ENCODE results near the gene EVL. TPM values are rescaled to one million over a fixed set of nuclear protein-coding genes. Genes with fewer than 3 reads are reported as not detected.

The EVL gene
- total and polyA plus RNA-seq, 2 donors (not counting 3 experiments of a cell fraction or from before 2014, with no cell fraction given), result 34.6 to 62.5 TPM

DNA sequence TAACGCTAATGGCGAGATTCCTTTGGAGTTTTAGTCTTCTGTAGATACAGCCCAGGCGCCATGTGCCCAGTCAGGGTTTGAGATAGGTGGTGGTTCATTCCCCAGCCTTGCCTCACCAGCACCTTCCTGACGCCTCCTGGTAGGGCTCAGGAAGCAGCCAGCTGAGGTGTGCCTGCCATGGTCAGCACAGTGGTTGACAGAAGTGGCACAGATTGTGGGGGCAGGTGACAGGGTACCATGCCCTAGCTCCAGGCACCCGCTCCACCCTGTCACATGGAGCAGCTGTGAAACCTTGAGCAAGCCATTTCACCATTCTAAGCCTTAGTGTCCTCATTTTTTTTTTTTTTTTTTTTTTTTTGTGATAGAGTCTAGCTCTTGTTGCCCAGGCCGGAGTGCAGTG, 45.6 kb downstream of the EVL start:
- no peak overlapping the region for H3K4me2 ChIP-seq (ENCODE audit: insufficient read depth, low read length)
- ChIA-PET CTCF (interaction anchor here (3.2 kb wide), 1 partner anchor 29 kb away, joined by 12 read pairs; no protein-coding TSS in a partner anchor), POLR2A (no interaction called here)
- H3K79me2 ChIP-seq (ENCODE audit: control insufficient read depth, insufficient read depth, low read length), result no peaks in the 10 kb centered on the region
- no peaks in the 10 kb centered on the region for H3K36me3 ChIP-seq (ENCODE audit: control insufficient read depth in 2 of 2, extremely low read depth in 1 of 2, insufficient read depth in 2 of 2, low read length in 2 of 2)
- no peaks in the 10 kb centered on the region for H3K27me3 ChIP-seq (ENCODE audit: control insufficient read depth in 2 of 2, insufficient read depth in 2 of 2, low read length in 2 of 2)
- H3K9ac ChIP-seq (replicated peaks; ENCODE audit: extremely low read depth, insufficient read depth, low read length), result no peak overlapping the region
- no peak for FAIRE-seq
- H3K9me3 ChIP-seq (replicated peaks; ENCODE audit: control insufficient read depth, insufficient read depth, low read length), result no peaks in the 10 kb centered on the region
- H3K4me1 ChIP-seq (ENCODE audit: control insufficient read depth, extremely low read depth, insufficient read depth, low read length), result peaks cover 10% of the 10 kb centered on the region
- H3K9me1 ChIP-seq (replicated peaks; ENCODE audit: control insufficient read depth, extremely low read depth, insufficient read depth, low read length), result no peaks in the 10 kb centered on the region
- BruUV-seq (replicated peaks), result no TSS peak
- no peaks in the 10 kb centered on the region for H4K20me1 ChIP-seq (replicated peaks; ENCODE audit: control insufficient read depth, extremely low read depth, insufficient read depth, low read length)
- dilution Hi-C loops (cut with MboI; ENCODE audit: extremely low pct_ligation_motif_present, low sequenced_read_pairs), result no loop called here
- H2AFZ ChIP-seq (ENCODE audit: low read depth, low read length), result no peak overlapping the region
- H3K27ac ChIP-seq (ENCODE audit: insufficient read depth, low read depth, low read length), result no peak overlapping the region
- TF ChIP-seq MYC (IDR thresholded peaks at IDR 0.05; ENCODE audit: low read depth, low read length) (no peak), EZH2 (IDR thresholded peaks at IDR 0.05; ENCODE audit: borderline replicate concordance, low read depth, low read length, severe bottlenecking) (no peak), POLR2A (IDR thresholded peaks at IDR 0.05; ENCODE audit: low read depth, low read length) (no peak), POLR2AphosphoS5 (IDR thresholded peaks at IDR 0.05; ENCODE audit: insufficient read depth, low read depth, low read length) (no peak), FOS (IDR thresholded peaks at IDR 0.05; ENCODE audit: borderline replicate concordance, insufficient read depth, low read length) (no peak), JUN (IDR thresholded peaks at IDR 0.05; ENCODE audit: borderline replicate concordance, insufficient read depth, insufficient read length, low read depth) (no peak)
- TF ChIP-seq, protein P1, sequence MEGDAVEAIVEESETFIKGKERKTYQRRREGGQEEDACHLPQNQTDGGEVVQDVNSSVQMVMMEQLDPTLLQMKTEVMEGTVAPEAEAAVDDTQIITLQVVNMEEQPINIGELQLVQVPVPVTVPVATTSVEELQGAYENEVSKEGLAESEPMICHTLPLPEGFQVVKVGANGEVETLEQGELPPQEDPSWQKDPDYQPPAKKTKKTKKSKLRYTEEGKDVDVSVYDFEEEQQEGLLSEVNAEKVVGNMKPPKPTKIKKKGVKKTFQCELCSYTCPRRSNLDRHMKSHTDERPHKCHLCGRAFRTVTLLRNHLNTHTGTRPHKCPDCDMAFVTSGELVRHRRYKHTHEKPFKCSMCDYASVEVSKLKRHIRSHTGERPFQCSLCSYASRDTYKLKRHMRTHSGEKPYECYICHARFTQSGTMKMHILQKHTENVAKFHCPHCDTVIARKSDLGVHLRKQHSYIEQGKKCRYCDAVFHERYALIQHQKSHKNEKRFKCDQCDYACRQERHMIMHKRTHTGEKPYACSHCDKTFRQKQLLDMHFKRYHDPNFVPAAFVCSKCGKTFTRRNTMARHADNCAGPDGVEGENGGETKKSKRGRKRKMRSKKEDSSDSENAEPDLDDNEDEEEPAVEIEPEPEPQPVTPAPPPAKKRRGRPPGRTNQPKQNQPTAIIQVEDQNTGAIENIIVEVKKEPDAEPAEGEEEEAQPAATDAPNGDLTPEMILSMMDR (IDR thresholded peaks at IDR 0.05; ENCODE audit: extremely low read depth in 1 of 2, insufficient read depth in 1 of 2, low read depth in 1 of 2, low read length in 2 of 2), result no peak
- DNase-seq (ENCODE audit: low read depth, low spot score), result no peak
- intact Hi-C loops (cut with micrococcal nuclease), result no loop called here
- H3K4me3 ChIP-seq (replicated peaks in 1 of 3; ENCODE audit: insufficient read depth in 1 of 3, low read depth in 1 of 3, low read length in 3 of 3), result no peak overlapping the region

Data from endothelial cell of umbilical vein (primary cell).